Measurements from ENCODE around the gene PGS1. TPM values are rescaled to one million over a fixed set of nuclear protein-coding genes. Genes with fewer than 3 reads are reported as not detected.

The PGS1 gene
- total RNA-seq, 1 donor from 2014 or later: 99.8 TPM

DNA sequence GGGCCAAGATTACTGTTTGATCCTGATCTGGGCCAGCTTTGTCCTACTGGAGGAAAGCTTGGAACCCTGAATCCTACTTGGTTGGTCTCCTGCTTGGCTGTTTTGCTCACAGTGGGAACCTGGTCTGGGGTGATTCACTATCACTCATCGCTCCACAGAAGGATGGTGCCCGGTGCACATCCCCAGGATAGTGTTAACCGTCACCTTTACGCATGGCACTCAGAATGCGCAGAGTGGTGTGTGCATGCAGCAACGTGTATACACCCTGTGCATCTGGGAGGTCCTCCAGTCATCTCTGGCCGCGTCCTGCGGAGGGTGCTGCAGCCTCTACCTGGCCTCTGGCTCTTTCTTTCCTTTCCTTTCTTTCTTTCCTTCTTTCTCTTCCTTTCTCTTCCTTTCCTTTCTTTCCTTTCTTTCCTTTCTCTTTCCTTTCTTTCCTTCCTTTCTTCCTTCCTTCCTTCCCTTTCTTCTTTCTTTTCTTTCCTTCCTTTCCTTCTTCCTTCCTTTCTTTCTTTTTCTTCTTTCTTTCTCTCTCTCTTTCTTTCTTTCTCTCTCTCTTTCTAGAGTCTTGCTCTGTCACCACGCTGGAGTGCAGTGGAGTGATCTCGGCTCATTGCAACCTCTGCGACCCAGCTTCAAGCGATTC is 31.7 kb upstream of the PGS1 start:
- intact Hi-C loops (cut with micrococcal nuclease): no loop called here

- intact Hi-C loops (cut with micrococcal nuclease): no loop called here
Measured at GRCh38 chr17:78347453-78347852, 31.0 kb upstream of the PGS1 start.

DNA sequence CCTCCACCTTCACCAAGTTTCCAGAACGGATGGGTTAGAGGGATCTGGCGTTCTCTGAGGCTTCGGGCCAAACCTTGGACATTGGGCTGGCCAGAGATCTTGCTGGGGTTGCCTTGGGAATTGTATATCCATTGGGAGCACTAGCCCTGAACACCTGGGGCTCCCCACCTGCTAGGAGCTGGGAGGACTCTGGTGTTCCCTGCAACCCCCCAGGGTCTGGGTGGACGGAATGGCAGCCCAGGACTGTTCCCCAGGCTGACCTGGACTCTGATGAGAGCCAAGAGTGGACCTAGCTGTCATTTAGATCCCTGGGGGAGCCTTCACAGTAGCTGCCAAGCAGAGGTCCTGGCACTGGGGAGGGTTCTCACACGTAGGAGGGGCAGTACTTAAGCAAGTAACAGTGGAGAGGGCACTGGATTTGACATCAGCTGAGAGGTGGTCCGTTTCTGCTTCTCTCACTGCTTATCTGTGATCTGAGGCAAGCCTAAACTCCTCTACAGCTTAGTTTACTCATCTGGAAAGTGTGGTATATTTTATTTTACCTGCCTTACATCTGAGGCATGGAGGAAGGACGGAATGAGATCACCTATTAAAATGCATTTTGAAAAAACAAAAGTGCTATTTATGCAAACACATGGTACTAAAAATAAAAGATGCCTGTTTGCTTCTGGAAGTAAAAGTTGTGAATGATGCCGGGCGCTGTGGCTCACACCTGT is 30.2 kb upstream of the PGS1 start:
- intact Hi-C loops (cut with micrococcal nuclease): no loop called here

DNA sequence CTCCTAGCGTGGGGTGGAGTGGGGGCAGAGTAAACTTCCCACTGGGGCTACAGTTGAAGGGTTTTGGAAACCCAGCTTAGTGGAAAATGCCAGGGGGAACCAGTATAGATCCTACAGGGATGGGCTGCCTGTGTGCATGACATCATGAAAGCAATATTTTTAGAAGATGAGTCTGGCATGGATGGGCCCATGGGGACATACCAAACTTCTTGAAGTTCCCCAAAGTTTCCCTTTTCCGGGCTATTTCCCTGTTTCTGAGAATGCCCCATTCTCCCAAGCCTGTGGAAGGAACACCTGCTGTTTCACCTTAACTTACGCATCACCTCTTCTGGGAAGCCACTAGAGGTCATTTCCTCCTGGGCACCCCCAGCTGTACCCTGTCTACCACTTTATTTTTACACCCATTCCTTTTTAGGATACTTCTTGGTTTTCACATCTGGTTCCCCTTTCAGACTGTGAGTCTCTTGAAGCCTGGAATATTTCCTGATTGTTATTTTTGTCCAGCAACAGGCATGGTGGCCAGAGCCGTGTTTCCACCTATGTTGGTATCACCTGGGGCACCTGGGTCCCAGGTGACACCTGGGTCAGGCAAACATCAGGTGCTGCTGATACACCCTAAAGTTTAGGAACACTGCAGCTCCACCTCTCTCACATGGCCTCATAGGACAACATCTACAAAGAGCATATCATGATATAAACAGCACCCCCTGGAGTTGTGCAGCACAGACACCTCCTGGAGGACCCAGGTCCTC is 28.4 kb upstream of the PGS1 start:
- intact Hi-C loops (cut with micrococcal nuclease): no loop called here

DNA sequence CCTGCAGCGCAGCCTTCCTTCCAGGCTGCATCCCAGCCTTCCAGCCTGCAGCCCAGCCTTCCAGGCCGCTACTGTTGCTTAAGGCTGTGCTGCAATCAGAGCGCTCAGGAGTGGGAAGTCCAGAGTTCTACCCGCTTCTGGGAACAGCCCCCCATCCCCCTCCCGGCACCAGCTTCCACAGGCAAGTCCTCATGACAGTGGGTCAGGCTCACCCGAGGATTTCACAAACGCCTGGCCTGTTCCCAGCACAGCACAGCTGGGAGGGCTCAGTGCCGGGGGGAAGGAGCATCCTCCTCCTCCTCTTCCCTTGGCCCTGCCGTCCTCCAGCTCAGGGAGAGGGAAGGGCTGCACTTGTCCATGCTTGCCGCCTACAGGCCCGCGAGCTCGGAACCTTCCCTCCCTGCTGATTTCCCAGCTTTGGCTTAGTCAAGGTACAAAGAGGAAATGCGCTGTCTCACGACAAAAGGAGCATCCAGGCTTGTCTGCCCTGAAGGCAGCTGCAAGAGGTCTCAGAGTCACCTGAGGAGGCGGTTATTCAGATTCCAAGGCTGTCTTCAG is 26.9 kb upstream of the PGS1 start:
- intact Hi-C loops (cut with micrococcal nuclease): no loop called here

GRCh38 chr17:78353834-78354233 is 24.6 kb upstream of the PGS1 start:
- intact Hi-C loops (cut with micrococcal nuclease): no loop called here

- intact Hi-C loops (cut with micrococcal nuclease): loop anchor here (1.0 to 5.0 kb wide), 3 partner anchors 12 to 427 kb away; partner anchors contain the start of gene CYTH1
Measured at GRCh38 chr17:78355045-78355641, 23.3 kb upstream of the PGS1 start.

DNA sequence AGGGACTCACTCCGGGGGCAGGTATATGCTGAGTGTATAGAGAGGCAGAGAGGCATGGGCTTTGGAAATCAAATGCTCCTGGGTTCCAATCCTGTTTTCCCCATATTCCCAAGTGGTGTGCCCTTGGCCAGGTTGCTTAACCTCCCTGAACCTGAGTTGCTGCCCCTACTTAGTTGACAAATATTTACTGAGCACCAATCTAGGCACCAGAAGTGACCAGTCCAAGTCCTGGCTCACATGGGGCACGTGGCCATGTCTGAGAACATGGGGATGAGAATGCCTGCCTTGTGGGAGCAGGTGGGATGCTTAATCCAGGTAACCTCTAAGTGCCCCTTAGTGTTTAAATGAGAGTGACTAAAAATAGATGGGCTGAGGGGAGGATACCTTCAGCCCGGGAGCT is 22.7 kb upstream of the PGS1 start:
- intact Hi-C loops (cut with micrococcal nuclease): loop anchor here (1.0 to 5.0 kb wide), 3 partner anchors 12 to 427 kb away; partner anchors contain the start of gene CYTH1

DNA sequence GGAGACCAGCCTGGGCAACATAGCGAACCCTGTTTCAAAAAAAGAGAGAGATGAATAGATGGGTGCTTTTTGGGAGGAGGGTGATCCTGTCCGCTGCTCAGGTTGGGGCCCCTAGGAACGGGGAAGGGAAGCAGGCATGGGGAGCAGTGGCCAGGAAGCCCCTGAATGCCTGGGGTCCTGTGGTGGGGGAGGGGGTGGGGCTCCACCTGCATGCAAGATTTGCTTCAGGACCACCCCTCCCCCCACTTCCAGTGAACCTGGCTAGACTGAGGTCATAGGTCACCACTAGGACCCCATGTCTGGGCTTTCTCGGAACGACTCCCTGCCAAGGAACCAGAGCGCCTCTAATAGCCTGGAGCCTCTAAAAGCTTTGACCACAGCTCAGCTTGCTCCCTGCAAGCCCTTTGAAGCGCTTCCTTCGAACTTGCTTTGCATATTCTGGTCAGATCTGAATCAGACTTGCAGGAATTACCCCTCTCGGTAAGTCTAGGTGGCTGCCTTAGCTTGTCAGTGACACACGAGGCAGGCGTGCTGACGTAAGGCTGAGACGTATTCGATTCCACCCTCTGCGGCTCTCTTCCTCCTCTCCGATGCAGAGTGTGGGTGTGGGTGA is 22.2 kb upstream of the PGS1 start:
- intact Hi-C loops (cut with micrococcal nuclease): loop anchor here (5.0 kb wide), 2 partner anchors 391 to 426 kb away; partner anchors contain the start of gene CYTH1

DNA sequence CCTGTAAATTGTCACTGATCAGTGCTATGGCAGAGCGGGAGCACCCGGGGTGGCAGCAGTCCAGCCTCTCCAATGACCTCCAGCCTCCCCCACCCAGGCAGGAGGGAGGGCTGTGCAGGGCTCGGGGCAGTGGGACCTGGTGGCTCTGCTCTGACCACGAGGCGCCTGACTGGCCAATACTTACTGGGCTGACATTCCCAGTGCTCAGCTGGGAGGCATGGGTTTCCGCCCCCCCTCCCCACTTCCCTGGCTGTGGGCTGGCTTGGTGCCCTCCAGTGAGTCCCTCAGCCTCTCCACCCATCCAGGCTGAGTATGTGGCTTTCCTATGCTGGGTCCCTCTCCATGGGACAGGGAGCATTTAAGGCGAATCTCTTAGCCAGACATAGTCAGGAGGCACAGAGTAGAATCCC is 21.3 kb upstream of the PGS1 start:
- intact Hi-C loops (cut with micrococcal nuclease): loop anchor here (5.0 kb wide), 2 partner anchors 390 to 425 kb away; partner anchors contain the start of gene CYTH1

DNA sequence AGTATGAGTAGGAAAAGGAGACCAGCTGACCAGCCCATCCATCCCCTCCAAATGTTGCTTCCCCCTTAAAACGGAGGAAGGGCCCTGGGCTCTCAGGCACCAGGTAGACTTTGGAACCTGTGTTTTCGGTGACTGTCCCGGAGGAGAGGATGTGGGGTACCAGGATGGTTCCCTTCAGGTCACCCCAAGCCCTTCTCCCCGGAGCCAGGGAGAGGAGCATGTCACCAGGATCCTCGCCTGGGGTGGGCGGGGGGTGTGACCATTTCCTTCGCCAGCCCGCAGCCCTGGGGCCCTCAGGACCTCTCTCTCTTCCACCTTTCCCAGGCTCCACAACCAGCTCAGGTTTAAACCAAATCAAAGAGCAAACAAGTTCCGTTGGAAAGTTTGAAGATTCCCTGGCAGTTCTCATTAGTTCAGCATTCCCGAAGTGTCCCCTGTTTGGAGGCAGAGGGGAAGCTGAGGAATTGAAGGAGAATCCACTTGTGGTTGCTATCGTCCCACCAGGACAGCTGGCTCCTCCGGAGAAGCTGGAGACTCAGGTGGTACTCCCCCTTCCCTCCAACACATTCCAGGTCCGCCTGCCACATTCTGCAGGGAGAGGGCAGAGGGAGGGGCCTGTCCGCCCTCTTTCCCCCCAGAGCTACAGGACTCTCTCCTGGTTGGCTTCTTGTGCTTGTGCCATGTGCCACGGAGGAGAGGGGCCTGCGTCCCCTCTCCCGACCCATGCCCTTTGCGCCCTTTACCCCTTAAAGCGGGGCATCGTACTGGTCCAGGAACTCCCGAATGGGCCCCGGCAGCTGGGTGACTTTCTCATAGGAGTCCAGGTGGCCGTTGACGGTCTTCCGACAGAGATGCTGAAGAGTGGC is 20.5 kb upstream of the PGS1 start:
- intact Hi-C loops (cut with micrococcal nuclease): loop anchor here (5.0 kb wide), 2 partner anchors 389 to 424 kb away; partner anchors contain the start of gene CYTH1

- intact Hi-C loops (cut with micrococcal nuclease): loop anchor here (5.0 kb wide), 2 partner anchors 389 to 424 kb away; partner anchors contain the start of gene CYTH1
Measured at GRCh38 chr17:78358538-78359320, 19.7 kb upstream of the PGS1 start.

DNA sequence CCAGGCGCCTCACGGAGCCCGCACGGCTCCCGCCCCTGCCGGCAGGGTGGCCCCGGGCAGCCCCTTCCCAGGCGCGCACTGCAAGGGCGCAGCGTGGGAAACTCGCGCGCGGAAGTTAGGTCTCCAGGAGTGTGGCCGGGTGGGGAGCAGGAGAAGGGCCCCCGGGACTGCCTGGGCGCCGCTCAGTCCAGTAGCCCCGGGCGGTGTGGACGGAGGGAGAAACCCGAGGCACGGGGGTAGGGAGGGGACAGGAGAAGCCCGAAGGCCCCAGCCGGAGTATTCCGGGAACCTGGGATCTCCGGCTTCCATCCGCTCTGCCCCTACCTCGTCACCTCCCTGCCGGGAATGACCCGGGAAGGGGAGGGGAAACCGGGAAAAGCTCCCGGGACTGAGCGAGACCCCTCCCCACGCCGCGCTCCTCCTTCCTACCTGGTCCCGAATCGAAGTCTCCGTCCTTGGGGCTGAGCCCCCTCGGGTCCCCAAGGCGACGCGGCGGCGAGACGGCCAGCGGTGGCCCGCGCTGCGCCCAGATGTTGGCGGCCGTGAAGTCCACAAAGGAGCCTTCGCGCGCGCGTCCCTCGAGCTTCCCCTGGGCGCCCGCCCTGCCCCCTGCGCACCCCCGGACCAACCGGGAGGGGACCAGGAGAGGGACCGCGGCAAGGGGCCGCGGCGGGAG is 19.0 kb upstream of the PGS1 start:
- intact Hi-C loops (cut with micrococcal nuclease): loop anchor here (5.0 kb wide), 2 partner anchors 388 to 423 kb away; partner anchors contain the start of gene CYTH1

DNA sequence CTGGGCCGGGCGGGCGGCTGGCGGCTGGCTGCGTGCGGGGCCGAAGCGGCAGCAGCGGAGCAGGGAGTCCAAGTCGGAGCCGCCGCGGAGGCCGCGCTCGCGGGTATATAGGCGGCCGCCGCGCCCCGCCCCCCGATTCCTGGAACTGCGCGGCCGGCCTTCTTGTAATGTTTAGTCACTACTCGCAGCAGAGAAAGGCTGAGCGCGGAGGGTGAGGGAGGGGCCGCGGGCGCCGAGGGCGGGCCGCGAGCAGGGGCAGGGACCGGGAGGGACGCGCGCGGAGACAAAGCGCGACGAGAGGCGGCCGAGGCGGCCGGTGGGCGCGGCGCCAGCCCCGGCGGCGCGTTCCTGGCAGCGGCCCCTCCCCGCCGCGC is 18.5 kb upstream of the PGS1 start, which contains the start of gene SOCS3:
SOCS3 (minus strand) TSS at position 81 of the 374 bp plus-strand sequence. CDS start 982 bp downstream, outside the sequence.
- intact Hi-C loops (cut with micrococcal nuclease): loop anchor here (1.0 to 5.0 kb wide), 11 partner anchors 18 to 480 kb away; partner anchors contain the start of genes CYTH1, PGS1, TNRC6C and USP36

DNA sequence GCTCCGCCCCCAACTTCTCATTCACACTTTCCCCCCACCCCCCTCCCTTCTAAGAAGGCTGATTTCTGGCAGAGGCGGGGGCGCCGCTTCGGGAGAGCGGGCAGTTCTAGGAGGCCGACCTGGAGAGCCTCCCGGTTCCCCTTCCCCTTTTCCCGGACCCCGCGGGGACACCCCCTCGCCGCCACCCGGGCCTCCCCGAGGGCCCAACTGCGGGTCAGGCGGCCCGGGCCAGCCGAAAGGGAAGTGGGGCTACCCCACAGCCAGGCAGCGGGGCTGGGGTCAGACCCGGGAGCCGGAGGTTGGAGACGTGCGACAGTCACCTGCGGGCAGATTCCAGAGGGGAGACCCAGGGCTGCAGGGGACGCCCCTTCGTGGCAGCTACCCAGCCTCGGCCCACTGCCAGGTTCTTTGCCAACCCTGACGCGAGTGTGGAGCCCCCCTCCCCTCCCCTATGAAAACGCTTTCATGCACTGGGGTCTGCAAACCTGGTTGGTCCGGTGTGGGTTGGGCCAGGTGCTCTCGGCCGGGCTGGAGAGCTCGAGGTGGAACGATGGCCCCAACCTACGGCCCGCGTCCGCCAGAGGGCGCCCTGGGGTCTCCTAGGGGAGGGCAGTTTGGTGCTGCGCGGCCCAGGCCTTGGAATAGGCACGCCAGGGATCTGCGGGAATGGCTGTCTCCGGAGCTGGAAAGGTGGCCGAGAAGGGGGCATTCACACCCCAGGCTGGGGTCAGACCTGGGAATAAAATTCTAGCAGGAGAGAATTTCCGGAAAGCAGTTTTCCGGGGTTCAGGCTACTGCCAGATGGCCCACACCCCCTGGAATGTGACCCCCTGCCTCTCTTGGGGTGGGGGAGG is 17.9 kb upstream of the PGS1 start:
- intact Hi-C loops (cut with micrococcal nuclease): loop anchor here (1.0 to 2.0 kb wide), 9 partner anchors 18 to 480 kb away; partner anchors contain the start of genes PGS1, TNRC6C and USP36

DNA sequence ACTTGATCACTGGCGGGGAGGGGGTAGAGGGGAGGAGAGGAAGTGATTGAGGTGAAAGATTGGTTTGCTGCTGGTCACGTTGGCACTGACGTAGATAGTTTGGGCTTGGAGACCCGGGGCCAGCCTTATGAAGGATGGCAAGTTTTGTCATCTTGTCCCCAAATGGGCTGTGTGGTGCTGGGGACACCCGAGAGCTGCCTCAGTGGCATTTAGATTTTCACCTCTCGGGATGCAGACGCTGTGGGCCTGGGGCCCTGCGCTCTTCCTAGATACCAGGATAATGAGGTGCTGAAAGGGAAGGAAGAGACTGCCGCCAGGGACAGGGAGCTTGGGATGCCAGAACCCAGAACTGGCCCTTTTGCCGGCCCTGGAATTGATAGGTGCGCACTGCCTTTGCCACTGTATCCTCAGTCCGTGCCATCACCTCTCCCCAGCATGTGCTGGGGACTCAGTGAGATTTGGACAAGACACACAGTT is 17.2 kb upstream of the PGS1 start:
- intact Hi-C loops (cut with micrococcal nuclease): loop anchor here (2.0 kb wide), 1 partner anchor 226 kb away; no protein-coding TSS in a partner anchor

- intact Hi-C loops (cut with micrococcal nuclease): no loop called here
Measured at GRCh38 chr17:78362232-78362631, 16.2 kb upstream of the PGS1 start.
